HG03460 (cell line): ENCODE results near the gene CA12.
"Not testable (repeated sequence)": the region's sequence is repeated elsewhere in the genome, so short reads cannot be mapped to it uniquely, and the experiment has no call there.

Experiments
- ATAC-seq: cut with Tn5 transposase; IDR thresholded peaks from one replicate; pipeline ENCODE4 v1.9.1; 2021; ENCODE audit not compliant: unreplicated experiment

CA12 gene

GRCh38 chr15:63360170-63360569 is 21.5 kb downstream of the CA12 start:
- ATAC-seq: no peak

DNA sequence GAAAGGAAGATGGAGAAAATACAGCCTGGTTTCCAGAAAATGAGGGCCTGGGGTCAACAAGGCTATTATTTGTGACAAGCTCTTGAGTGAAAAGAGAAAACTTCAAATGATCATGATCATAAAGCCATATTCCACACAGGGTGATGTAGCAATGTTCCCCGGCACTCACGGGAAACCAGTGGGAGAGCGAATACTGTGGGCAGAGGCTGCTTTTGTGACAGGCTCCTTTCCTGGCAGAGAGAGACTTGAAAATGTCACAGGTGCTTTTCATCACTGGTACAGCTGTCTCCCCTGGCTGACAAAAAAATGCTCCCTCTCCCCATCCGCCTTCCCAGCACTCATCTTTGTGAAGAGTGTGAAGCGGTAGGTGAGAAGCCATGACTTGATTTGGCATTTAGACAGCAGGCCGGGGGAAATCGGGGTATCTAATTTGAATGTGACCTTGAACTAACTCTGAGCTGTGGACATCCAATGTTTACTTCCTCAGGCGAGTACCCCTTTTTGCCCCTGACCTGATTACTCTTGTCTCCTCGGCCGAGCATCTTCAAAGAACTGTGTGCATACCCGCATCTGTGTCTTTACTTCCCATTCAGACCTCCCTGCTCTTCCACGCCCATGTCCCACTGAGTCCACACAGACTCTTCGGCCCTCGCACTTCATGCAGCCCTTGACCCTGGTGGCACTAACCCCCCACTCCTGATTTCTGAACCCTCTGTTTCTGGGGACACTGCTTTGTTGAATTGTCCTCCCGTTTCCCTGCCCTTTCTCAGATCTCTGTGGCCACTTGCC is 23.2 kb downstream of the CA12 start:
- no peak for ATAC-seq

GRCh38 chr15:63357731-63358130 is 23.9 kb downstream of the CA12 start:
- ATAC-seq: no peak

DNA sequence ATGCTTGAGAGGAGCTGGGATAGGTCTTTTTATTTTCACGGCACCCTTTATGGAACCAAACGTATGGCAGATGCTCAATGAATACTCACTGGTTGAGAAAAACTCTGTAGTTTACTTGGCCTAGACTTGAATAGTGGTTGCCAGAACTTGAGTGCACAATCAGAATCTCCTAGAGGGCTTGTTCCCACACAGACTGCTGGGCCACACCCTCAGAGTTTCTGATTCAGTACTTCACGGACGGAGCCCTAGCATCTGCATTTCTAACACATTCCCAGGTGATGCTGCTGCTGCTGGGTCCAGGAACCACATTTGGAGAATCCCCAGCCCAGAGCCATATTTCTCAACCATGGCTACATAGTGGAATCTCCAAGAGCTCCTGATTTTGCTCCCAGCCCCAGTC is 24.6 kb downstream of the CA12 start:
- no peak for ATAC-seq

DNA sequence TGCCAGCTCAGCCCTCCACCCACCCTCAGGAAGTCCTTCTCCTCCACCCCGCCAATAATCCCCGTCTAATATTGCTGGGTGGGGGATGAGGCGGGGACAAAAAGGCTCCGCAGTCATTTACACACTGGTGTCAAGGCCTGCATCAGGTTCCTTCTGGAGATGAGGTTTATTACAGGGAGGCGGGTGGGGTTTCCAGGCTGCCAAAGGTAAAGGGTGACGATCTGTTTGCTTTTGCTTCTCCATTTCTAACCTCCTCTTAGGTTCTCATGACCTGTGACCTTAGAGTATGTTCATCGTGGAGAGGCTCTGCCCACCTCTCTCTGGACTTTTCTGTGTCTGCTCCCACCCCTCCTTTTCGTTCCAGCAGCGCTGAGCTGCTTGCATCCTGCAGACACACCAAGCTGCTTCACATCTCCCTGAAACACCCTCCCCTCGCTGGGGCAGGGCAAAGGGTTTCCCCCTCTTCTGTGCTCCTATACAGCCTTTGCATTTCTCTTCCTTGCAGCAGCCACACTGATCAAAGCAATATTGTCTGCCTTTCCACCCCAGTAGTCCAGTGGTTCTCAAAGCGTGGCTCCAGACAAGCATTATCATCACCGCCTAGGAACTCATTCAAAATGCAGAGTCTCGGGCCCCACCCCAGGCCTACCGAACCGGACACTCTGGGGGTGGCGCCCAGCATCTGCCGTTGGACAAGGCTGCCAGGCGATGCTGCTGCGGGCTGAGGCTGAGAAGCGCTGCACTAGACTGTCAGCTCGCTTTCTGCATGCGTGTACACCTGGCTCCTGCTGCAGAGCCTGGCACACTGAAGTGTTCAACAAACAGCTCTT is 26.6 kb downstream of the CA12 start:
- no peak for ATAC-seq

DNA sequence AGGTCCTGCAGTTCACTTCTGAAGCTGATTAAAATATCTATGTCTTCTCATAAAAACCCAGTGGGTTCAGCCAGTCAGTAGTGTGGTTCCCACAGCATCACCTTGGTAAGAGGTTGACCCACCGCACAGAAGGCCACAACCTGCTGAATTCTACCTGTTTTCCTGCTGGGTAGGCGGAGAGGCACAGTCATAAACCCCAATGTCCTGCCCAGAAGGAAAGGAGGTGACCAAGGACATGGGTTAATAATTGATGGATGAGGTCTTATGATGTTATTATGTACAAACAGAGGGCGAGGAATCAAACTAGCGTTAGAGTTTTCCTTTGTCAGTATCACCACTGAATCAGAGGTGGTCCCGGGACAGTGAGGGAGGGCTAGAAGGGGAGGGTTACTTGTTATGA is 27.8 kb downstream of the CA12 start:
- no peak for ATAC-seq

- no peak for ATAC-seq
Observed at GRCh38 chr15:63353261-63353660, 28.4 kb downstream of the CA12 start.

DNA sequence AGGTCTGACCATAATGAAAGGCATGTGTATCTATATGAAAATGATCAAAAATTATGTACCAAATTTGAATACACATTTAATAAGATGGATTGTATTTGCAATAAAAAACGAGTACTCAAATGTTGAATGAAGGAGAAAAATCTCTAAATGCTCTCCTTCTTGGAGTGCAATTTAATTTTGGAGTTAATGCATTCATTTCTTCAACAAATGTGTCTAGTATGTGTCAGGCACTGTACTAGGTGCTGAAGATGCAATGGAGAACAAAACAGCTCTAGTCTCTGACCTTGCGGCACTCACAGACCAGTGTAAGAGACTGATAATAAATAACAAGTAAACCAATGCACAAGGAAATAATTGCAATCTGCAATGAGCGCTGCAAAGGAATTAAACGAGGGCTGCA is 28.8 kb downstream of the CA12 start:
- no peak for ATAC-seq

GRCh38 chr15:63351170-63351569 is 30.5 kb downstream of the CA12 start:
- ATAC-seq: no peak

GRCh38 chr15:63350178-63350621 is 31.4 kb downstream of the CA12 start:
- ATAC-seq: no peak

DNA sequence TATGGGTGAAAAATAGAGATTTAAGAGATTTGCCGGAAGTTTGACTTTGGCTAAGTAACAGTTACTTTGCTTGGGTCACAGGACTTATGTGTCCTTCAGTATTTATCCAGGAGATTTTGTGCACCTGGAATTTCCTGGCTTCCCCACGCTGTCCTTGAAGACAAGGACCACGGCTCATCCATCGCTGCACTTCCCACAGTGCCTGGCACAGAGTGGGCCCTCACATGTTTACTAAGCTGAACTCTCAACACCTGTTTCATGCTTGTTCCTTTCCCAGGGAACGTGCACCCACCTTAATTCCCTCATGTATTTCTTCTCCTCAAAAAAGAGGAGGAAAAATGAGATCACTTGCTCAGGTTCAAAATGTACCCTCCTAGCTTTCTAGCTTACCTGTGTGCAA is 32.0 kb downstream of the CA12 start:
- no peak for ATAC-seq

- ATAC-seq: no peak
Observed at GRCh38 chr15:63349156-63349555, 32.5 kb downstream of the CA12 start.

DNA sequence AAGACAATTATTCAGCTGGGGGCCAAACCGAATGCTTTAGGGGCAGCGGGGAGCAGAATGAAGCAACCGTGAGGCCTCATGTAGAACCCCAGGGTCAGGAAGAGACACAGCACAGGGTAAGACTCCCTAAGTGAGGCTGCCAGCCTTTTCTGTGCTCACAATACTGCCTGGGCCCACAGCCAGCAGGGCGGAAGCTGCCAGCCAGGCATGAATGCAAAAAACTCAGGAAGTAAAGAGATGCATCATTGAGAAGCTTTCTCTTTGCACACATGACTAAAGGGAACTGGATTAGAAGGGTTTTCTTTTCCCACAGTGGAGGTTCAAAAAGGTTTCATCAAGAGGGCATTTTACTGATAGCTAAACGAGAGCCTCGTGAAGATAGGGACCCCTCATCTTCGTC is 33.3 kb downstream of the CA12 start:
- ATAC-seq: no peak

- ATAC-seq: no peak
Observed at GRCh38 chr15:63347074-63347857, 34.4 kb downstream of the CA12 start.

DNA sequence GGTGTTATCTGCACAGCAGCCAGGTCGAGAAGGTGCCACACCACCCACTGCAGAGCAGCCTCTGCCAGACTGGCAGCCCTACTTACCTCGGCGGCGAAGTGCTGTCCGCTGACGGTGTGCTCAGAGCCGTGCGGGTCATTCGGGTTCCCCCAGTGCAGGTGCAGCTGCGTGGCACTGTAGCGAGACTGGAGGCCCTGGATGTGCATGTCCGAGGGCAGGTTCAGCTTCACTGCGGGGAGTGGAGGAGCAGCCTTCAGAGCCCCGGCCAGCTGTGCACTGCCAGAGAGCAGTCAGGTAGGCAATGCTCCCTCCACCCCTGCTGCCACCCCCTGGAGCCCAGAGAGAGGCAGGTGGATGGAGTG is 36.3 kb downstream of the CA12 start:
- no peak for ATAC-seq

DNA sequence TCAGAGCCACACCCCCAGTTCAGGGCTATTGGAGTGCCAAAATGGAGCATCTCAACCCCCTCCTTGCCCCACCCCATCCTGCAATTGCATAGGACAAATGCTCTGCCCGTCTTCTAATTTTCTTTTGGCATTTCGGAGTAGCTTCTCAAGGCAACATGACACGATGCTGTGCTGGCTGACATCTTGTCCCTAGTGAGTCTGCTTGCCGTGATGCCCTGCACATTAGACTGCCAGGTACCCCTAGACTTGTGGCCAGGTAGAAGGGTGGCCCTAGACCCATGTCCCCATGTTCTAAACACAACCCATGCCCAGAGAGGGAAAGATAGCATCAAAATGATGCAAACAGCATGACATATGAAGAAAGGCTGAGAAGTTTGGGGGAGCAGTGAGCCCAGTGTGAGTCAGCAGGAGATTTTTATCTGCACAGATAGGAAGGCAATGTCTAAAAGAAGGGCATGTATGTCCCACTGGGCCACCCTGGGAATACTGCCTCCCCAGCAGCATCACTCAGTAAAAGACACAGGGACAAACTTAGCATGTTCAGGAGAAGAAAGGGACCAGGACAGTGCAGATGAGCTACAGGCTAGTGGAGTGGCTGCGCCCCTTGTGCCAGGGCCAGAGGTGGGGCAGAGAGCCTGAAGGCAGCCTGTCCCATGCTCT is 36.8 kb downstream of the CA12 start:
- ATAC-seq: no peak

DNA sequence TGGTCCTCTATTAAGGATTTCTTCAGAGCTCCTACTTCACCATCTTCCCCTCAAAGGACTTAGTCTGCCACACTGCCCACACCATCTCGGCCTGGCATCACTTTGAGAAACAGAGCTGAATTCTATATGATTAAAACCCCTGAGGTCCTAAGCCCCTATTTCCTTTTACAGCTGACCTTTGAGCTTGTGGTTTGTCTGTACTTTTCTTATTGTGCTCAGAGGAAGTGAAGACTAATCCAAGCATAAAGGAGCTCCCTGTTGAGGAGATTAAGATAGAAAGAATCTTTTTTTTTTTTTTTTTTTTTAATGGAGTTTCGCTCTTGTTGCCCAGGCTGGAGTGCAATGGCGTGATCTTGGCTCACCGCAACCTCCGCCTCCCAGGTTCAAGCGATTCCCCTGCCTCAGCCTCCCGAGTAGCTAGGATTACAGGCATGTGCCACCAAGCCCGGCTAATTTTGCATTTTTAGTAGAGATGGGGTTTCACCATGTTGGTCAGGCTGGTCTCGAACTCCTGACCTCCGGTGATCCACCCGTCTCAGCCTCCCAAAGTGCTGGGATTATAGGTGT is 38.6 kb downstream of the CA12 start:
- ATAC-seq: not testable (repeated sequence)

GRCh38 chr15:63341898-63342297 is 39.7 kb downstream of the CA12 start:
- ATAC-seq: no peak

DNA sequence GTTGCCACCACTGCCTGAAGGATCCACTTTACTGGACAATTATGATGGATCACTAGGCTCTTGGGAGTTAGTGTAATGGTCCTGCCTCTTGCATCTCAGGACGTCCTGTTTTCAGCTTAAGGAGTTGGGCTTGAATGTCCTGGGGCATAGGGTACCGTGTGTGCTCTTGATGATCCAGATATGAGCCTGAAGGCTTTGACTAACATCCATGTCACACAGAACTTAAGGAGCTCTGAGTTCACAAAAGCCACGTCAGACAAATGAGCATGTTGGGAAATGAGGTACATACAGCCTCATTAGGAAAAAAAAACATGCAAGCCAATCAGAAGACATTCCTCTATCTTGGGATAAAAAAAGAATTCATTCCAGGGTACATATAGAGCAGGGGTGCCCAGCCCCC is 40.8 kb downstream of the CA12 start:
- ATAC-seq: no peak

DNA sequence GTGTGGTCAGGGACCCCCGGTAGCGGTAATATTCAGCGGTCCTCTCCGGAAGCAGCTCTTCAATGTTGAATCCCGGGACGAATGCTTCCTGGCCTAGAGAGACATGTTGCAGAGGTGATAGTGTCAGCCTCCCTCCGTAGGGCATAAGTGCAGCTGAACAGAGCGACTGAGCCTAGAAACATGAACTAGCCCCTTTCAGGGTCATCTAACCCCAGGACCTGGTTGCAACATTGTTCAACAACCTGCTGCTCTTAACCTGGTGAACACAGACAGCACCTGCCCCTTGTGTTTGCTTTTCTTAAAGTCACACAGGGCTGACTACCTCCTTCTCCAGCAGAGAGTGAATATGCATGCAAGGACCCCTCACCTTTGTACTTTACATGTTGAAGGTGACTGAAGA is 41.3 kb downstream of the CA12 start:
- no peak for ATAC-seq

DNA sequence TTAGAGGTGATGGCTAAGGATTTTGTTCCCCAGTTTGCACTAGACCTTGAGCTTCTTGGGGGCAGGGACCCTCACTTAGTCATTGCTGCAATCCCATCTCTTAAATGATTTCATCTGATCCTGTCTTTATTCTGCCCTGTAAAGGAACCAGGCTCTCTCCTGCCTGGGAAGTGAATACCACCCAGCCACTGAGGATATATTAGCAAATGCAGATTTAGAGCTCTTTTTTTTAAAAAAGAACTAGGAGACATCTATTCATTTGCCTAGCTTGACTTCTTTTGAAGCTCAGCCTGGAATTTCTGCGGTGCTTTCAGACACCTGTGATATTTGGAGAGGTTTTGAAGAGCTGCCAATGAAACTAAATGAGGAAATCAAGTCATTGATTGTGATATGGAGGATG is 41.8 kb downstream of the CA12 start:
- no peak for ATAC-seq
